Mucosa of descending colon (tissue), 3 donors: ENCODE results near the gene MKX. TPM values are rescaled to one million over a fixed set of nuclear protein-coding genes. Genes with fewer than 3 reads are reported as not detected.

Source experiments
- ATAC-seq: fragments of 200-7000 bp; cut with Tn5 transposase; one replicate; pipeline ENCODE4 v1.9.1; 2020; ENCODE audit warnings: mild to moderate bottlenecking, moderate library complexity
- DNase-seq, 3 donors: peaks; one replicate each; pipeline ENCODE4 v3.0.0-alpha.2; 2020
- H3K36me3 ChIP-seq: fragments of 200-600 bp; one replicate; pipeline ENCODE4 v1.8.0; 2021; ENCODE audit warnings: low read depth, mild to moderate bottlenecking
- H3K4me1 ChIP-seq: fragments of 200-600 bp; one replicate; pipeline ENCODE4 v1.8.0; 2021; ENCODE audit warnings: low read depth, mild to moderate bottlenecking
- H3K4me3 ChIP-seq: fragments of 200-600 bp; one replicate; pipeline ENCODE4 v1.8.0; 2021; ENCODE audit warnings: mild to moderate bottlenecking
- H3K9me3 ChIP-seq: fragments of 200-600 bp; one replicate; pipeline ENCODE4 v1.8.0; 2021; ENCODE audit warnings: mild to moderate bottlenecking
- intact Hi-C, 2 donors: fragments of 100-400 bp; cut with DNase I in 1 of 2; cut with micrococcal nuclease in 1 of 2; formaldehyde crosslinking; loops; one replicate each; pipeline versions ENCODE4 v1.11.0 to v1.11.1; 2022; cut with DNase I, micrococcal nuclease
- total RNA-seq, 3 donors: library from RNA; stranded (reverse); fragmentation: NEBNext Ultra II Directional in 2 of 3; extraction: Animal tissue kit (Norgen Biotek cat#: 25700) in 2 of 3; gene quantifications; one replicate each; pipeline versions ENCODE4 v1.2.1 to v1.2.4, GENCODE V29; 2021 to 2023
- TF ChIP-seq, protein P1 (sequence below): fragments of 200-600 bp; IDR thresholded peaks from one replicate; pipeline ENCODE4 v1.8.0; 2022; ENCODE audit warnings: antibody characterized with exemption, mild to moderate bottlenecking
- donor health status: DM: no; HTN: no; CAD: no; lungs with moderate emphysema.
- donor health status: DM: no; HTN: no; CAD: no.
- donor health status: DM: no; HTN: yes; CAD: no.

MKX gene
- total RNA-seq, 3 donors from 2014 or later, result 0.26 to 4.2 (median 1.2) TPM

DNA sequence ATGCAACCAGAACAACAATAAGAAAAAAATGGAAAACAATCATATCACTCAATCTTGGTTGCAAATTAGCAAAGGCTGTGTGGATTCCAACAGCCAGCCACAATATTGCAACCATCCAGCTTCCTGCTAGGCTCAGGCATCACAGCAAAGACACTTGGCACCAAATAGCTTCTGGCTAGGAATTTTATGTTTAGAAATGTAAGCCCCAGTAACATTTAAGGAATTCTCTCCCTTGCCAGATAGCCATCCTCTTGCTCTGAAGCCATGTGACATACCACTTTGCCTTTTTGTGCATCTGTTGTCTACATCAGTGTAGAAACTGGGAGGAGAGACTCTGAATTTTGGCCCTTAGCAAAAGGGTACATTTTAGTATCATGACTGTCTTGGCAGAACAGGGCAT, 22.2 kb downstream of the MKX start:
- H3K9me3 ChIP-seq, result no peaks in the 10 kb centered on the region
- TF ChIP-seq, protein P1, sequence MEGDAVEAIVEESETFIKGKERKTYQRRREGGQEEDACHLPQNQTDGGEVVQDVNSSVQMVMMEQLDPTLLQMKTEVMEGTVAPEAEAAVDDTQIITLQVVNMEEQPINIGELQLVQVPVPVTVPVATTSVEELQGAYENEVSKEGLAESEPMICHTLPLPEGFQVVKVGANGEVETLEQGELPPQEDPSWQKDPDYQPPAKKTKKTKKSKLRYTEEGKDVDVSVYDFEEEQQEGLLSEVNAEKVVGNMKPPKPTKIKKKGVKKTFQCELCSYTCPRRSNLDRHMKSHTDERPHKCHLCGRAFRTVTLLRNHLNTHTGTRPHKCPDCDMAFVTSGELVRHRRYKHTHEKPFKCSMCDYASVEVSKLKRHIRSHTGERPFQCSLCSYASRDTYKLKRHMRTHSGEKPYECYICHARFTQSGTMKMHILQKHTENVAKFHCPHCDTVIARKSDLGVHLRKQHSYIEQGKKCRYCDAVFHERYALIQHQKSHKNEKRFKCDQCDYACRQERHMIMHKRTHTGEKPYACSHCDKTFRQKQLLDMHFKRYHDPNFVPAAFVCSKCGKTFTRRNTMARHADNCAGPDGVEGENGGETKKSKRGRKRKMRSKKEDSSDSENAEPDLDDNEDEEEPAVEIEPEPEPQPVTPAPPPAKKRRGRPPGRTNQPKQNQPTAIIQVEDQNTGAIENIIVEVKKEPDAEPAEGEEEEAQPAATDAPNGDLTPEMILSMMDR, result no peak
- H3K4me1 ChIP-seq, result no peaks in the 10 kb centered on the region
- intact Hi-C loops, result no loop called here
- no peaks in the 10 kb centered on the region for H3K36me3 ChIP-seq
- DNase-seq (no peak), ATAC-seq (no peak)
- no peak overlapping the region for H3K4me3 ChIP-seq

DNA sequence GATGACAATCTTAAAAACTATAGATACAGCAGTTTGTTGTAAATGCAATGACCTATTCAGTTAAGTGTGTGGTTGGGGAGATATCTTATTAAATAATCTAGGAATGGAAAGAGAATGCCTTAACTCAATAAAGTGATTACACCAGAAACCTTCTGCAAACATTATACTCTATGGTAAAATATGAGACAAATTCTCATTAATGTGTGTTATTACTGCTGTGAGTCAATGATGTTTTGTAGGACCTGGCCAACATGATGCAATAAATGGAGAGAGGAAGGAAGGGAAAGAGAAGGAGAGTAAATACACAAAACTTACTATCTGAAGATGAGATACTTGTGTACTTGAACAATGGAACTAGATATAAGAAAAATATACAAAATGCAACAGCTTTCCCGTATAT, 25.1 kb downstream of the MKX start:
- Histone ChIP-seq H3K9me3 (no peaks in the 10 kb centered on the region), H3K4me3 (no peak overlapping the region), H3K4me1 (no peaks in the 10 kb centered on the region), H3K36me3 (no peaks in the 10 kb centered on the region)
- DNase-seq, result no peak
- intact Hi-C loops, result no loop called here
- no peak for ATAC-seq
- TF ChIP-seq, protein P1, result no peak

DNA sequence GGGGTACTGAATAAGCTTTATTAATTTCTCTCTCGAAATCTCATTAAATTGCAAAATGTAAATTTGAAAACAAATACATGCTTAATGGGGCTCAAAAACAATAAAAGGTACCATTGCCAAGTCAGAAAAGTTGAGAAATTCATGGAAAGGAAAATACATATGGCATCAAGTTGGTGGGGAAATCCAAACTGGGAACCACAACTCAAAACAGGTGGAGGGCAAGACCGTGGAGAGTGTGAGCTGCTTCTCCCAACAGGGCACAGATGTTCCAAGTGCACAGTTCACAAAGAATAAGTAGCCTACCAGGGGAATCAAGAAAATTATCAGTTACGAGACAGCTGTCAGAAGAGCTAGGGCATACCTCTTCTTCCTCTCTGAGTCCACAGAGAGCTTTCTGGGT, 26.6 kb downstream of the MKX start:
- no peak overlapping the region for H3K4me3 ChIP-seq
- H3K4me1 ChIP-seq, result no peaks in the 10 kb centered on the region
- intact Hi-C loops, result no loop called here
- DNase-seq (no peak), ATAC-seq (no peak)
- TF ChIP-seq, protein P1, result no peak
- no peaks in the 10 kb centered on the region for H3K36me3 ChIP-seq
- H3K9me3 ChIP-seq, result no peaks in the 10 kb centered on the region

DNA sequence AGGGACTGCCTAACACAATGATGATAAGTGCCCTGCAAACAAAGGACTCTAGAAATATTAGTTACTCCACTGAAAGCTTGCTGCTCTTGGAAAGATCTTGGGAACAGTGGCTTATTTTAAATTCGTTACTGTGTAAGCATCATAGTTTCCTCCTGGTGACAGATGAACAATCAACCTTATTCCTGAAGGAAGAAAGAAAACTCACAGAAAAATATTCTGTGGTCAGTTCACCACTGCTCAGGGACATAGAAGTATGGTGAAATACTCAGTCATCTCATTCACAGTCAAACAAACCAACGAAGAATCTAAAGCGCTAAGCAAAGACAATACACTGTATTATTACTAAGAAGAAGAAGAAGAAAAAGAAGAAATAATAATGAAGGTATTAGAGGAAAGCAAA, 27.8 kb downstream of the MKX start:
- no peak overlapping the region for H3K4me3 ChIP-seq
- DNase-seq (no peak), ATAC-seq (no peak)
- no peaks in the 10 kb centered on the region for H3K9me3 ChIP-seq
- TF ChIP-seq, protein P1, result no peak
- H3K4me1 ChIP-seq, result no peaks in the 10 kb centered on the region
- intact Hi-C loops, result no loop called here
- no peaks in the 10 kb centered on the region for H3K36me3 ChIP-seq

DNA sequence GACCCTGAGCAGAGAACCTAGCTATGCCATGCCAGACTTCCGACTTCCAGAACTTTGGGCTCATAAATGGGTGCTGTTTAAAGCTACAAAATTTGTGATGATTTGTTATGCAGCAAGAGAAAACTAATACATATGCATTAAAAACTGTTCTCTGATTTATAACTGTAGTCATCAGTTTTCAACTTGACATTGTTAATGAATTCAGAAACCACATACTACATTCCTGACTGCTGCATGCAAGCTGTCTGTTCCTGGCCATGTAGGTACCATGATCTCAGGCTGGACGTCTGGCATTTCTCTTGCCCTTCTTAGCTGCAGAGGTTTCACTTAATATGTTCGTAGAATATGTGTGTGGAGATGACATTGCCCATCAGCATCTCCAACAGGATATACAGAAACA, 28.4 kb downstream of the MKX start:
- ATAC-seq, result no peak
- H3K36me3 ChIP-seq, result no peaks in the 10 kb centered on the region
- no peak overlapping the region for H3K4me3 ChIP-seq
- intact Hi-C loops, result no loop called here
- H3K4me1 ChIP-seq, result no peaks in the 10 kb centered on the region
- no peak for DNase-seq
- H3K9me3 ChIP-seq, result no peaks in the 10 kb centered on the region
- TF ChIP-seq, protein P1, result no peak

DNA sequence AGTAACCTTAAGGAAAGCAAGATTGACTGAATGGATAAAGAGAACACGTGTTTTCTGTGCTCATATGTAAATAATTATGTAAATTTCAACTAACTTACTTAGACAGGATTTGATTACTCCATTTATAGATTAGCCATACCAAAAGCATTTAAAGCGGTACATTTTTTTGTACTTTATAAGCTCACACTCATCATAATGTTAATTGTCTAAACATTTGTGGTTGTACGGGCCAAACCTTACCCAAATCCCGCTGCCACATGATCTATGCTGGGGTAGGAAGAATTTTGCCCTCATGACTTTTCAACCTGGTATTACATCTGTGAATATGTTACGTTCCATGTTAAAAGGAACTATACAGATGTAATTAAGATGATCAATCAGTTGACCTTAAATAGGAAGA, 29.1 kb downstream of the MKX start:
- no peaks in the 10 kb centered on the region for H3K36me3 ChIP-seq
- no peak for ATAC-seq
- intact Hi-C loops, result no loop called here

More for the DNA sequence above, 29.1 kb downstream of the MKX start:
- no peaks in the 10 kb centered on the region for H3K9me3 ChIP-seq
- DNase-seq, result no peak
- H3K4me3 ChIP-seq, result no peak overlapping the region
- TF ChIP-seq, protein P1, result no peak
- H3K4me1 ChIP-seq, result no peaks in the 10 kb centered on the region
